Measurements from ENCODE around the gene VAMP4.

DNA sequence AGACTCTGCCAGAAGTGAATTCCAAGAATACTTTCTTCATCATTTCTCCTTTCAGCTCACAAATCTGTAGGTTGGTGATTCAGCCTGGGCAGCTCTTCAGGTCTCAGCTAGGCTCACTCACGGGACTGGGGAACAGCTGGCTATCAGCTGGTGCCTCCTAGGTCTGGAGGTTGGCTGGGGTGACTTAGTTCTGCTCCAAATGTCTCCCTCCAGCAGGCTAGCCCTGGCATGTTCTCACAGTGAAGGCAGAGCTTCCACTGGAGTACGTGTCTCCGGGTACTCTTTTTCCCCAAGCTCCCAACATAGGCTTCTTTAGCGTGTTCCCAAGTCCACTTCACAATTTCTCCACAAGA is 12.5 kb upstream of the VAMP4 start:
- TF ChIP-seq, protein P1, sequence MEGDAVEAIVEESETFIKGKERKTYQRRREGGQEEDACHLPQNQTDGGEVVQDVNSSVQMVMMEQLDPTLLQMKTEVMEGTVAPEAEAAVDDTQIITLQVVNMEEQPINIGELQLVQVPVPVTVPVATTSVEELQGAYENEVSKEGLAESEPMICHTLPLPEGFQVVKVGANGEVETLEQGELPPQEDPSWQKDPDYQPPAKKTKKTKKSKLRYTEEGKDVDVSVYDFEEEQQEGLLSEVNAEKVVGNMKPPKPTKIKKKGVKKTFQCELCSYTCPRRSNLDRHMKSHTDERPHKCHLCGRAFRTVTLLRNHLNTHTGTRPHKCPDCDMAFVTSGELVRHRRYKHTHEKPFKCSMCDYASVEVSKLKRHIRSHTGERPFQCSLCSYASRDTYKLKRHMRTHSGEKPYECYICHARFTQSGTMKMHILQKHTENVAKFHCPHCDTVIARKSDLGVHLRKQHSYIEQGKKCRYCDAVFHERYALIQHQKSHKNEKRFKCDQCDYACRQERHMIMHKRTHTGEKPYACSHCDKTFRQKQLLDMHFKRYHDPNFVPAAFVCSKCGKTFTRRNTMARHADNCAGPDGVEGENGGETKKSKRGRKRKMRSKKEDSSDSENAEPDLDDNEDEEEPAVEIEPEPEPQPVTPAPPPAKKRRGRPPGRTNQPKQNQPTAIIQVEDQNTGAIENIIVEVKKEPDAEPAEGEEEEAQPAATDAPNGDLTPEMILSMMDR (IDR thresholded peaks at IDR 0.05) = no peak
- TF ChIP-seq POLR2A (IDR thresholded peaks at IDR 0.05) = no peak
